Liver (tissue), 9 donors: ENCODE measurements around the gene SEMA5A. TPM values are rescaled to one million over a fixed set of nuclear protein-coding genes. Genes with fewer than 3 reads are reported as not detected.

Experiments used
- DNase-seq: peaks from one replicate; pipeline ENCODE4 v3.0.0-alpha.2; 2017; ENCODE audit warnings: low spot score
- H3K27ac ChIP-seq, 2 donors: one replicate each; pipeline ENCODE4 v1.7.0; 2013; ENCODE audit warnings: inconsistent platforms in 2 of 2, low read length in 2 of 2, control low read depth in 1 of 2, low read depth in 1 of 2, mild to moderate bottlenecking in 1 of 2
- H3K27me3 ChIP-seq, 4 donors: one replicate each; pipeline versions ENCODE4 v1.6.1 to v1.7.0; 2013; ENCODE audit warnings: low read length in 3 of 4, inconsistent platforms in 1 of 4, mild to moderate bottlenecking in 1 of 4, moderate library complexity in 1 of 4; ENCODE audit not compliant: control insufficient read depth in 4 of 4, insufficient read depth in 4 of 4
- H3K36me3 ChIP-seq, 4 donors: one replicate each; pipeline versions ENCODE4 v1.6.1 to v1.7.0; 2013; ENCODE audit warnings: low read length in 3 of 4, mild to moderate bottlenecking in 3 of 4, low read depth in 1 of 4, moderate library complexity in 1 of 4; ENCODE audit not compliant: control insufficient read depth in 4 of 4, insufficient read depth in 3 of 4
- H3K4me1 ChIP-seq, 4 donors: one replicate each; pipeline versions ENCODE4 v1.6.1 to v1.7.0; 2013; ENCODE audit warnings: low read length in 3 of 4, mild to moderate bottlenecking in 3 of 4, moderate library complexity in 1 of 4; ENCODE audit not compliant: control insufficient read depth in 4 of 4, insufficient read depth in 4 of 4
- H3K4me3 ChIP-seq, 3 donors: one replicate each; pipeline versions ENCODE4 v1.6.1 to v1.7.0; 2013; ENCODE audit warnings: low read length in 3 of 3, control low read depth in 1 of 3, low read depth in 1 of 3, mild to moderate bottlenecking in 1 of 3
- H3K9ac ChIP-seq, 2 donors: one replicate each; pipeline ENCODE4 v1.7.0; 2013; ENCODE audit warnings: low read length in 2 of 2, mild to moderate bottlenecking in 2 of 2, moderate library complexity in 2 of 2, control low read depth in 1 of 2, low read depth in 1 of 2
- H3K9me3 ChIP-seq, 4 donors: one replicate each; pipeline versions ENCODE4 v1.6.1 to v1.7.0; 2013; ENCODE audit warnings: low read length in 3 of 4; ENCODE audit not compliant: control insufficient read depth in 4 of 4
- EGR1 ChIP-seq, 2 donors: IDR thresholded peaks; 2 replicates each; pipeline ENCODE4 v1.6.1; 2016 to 2018; ENCODE audit warnings: antibody characterized with exemption in 2 of 2, low read depth in 2 of 2
- FOXA1 ChIP-seq: IDR thresholded peaks from 2 replicates; pipeline ENCODE4 v1.6.1; 2016; ENCODE audit warnings: antibody characterized with exemption
- GABPA ChIP-seq, 2 donors: IDR thresholded peaks in 1 of 2; conservative IDR thresholded peaks in 1 of 2; 2 replicates each; pipeline ENCODE4 v1.6.1; 2016; ENCODE audit warnings: antibody characterized with exemption in 2 of 2, mild to moderate bottlenecking in 1 of 2, moderate library complexity in 1 of 2
- HNF4A ChIP-seq, 2 donors: conservative IDR thresholded peaks; 2 replicates each; pipeline ENCODE4 v1.6.1; 2016; ENCODE audit warnings: antibody characterized with exemption in 2 of 2, mild to moderate bottlenecking in 2 of 2
- JUND ChIP-seq, 2 donors: IDR thresholded peaks; 2 replicates each; pipeline ENCODE4 v1.6.1; 2016; ENCODE audit warnings: antibody characterized with exemption in 2 of 2
- NR2F2 ChIP-seq: IDR thresholded peaks from 2 replicates; pipeline ENCODE4 v1.6.1; 2016; ENCODE audit warnings: antibody characterized with exemption
- RAD21 ChIP-seq, 2 donors: IDR thresholded peaks; 2 replicates each; pipeline ENCODE4 v1.6.1; 2016; ENCODE audit warnings: antibody characterized with exemption in 2 of 2, mild to moderate bottlenecking in 2 of 2
- RXRA ChIP-seq, 2 donors: IDR thresholded peaks; 2 replicates each; pipeline ENCODE4 v1.6.1; 2017 to 2018; ENCODE audit warnings: antibody characterized with exemption in 2 of 2, mild to moderate bottlenecking in 1 of 2
- SP1 ChIP-seq: IDR thresholded peaks from 2 replicates; pipeline ENCODE4 v1.6.1; 2018; ENCODE audit warnings: antibody characterized with exemption, mild to moderate bottlenecking
- WGBS: extraction: QIAGEN DNeasy Blood & Tissue Kit; methylation state at CpG from one replicate; pipeline ENCODE4 v1.1.7; 2013; 5-methylcytosine and 5-hydroxymethylcytosine counted together
- polyA plus RNA-seq, 2 donors: library from polyadenylated mRNA; stranded (reverse) in 1 of 2; unstranded in 1 of 2; fragments of 200-250 nt in 1 of 2; fragments of >200 nt in 1 of 2; fragmentation: Nextera tagmentation in 1 of 2; extraction: Ambion mirVana in 1 of 2; gene quantifications; one replicate each; pipeline versions ENCODE4 v1.2.1 to v1.2.3, GENCODE V29; 2013 to 2015
- total RNA-seq, 2 donors: library from RNA; depleted of rRNA; stranded (reverse); fragments of >200 nt; gene quantifications; one replicate each; pipeline ENCODE4 v1.2.3, GENCODE V29; 2014
- TF ChIP-seq, protein P1 (sequence below): IDR thresholded peaks from 2 replicates; pipeline ENCODE4 v1.6.1; 2016; ENCODE audit warnings: antibody characterized with exemption
- TF ChIP-seq, protein P2 (sequence below): IDR thresholded peaks from 2 replicates; pipeline ENCODE4 v1.6.1; 2016; ENCODE audit warnings: antibody characterized with exemption, mild to moderate bottlenecking
- donor health status: healthy.
- donor health status: healthy.
- donor health status: healthy.
- donor health status: healthy.
- donor health status: healthy.

The SEMA5A gene
- total and polyA plus RNA-seq, 4 donors: 1.1 to 5.8 (median 3.2) TPM

DNA sequence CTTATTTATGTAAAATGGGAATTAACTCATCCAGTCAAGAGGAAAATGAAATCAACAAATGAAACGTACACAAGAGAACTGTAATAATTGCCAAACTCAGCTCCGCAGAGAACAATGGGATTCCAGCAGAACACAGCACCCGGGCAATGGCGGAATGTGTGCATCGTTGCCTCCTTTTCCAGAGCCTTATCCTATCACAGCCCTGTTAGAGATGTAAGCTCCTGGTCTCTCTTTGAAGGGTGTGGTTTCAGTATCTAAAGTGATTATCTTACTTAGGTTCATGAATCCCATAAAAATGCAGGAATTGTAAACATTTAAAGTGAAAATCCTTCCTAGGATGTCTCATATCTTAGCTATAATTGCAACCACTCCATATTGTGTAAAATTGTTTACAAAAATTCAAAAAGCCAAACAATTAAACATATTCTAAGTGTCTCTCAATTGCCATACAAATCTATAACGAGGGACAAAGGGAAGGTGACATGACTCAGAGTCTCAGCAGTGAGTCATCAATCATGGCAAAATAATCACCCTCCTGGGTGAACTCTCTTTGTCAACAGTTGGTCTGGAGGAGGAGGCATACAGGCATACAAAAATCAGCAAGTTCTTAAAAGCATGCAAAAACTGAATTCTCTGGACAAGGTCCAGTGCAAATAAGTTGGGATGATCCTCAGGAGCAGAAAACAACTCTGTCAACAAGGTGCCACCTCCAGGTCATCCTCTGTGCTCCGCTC lies 22.6 kb downstream of the SEMA5A start:
- no peak overlapping the region for H3K9ac ChIP-seq
- H3K27me3 ChIP-seq: no peaks in the 10 kb centered on the region
- peaks cover 0 to 9% (median 0%) of the 10 kb centered on the region in 4 donors for H3K4me1 ChIP-seq
- no peak overlapping the region for H3K27ac ChIP-seq
- H3K4me3 ChIP-seq: no peak overlapping the region
- no peak for TF ChIP-seq RAD21 (IDR thresholded peaks at IDR 0.05)
- TF ChIP-seq SP1: no peak
- no peak for TF ChIP-seq EGR1 (IDR thresholded peaks at IDR 0.05; ENCODE audit: low read depth in 2 of 2)
- TF ChIP-seq, protein P1, sequence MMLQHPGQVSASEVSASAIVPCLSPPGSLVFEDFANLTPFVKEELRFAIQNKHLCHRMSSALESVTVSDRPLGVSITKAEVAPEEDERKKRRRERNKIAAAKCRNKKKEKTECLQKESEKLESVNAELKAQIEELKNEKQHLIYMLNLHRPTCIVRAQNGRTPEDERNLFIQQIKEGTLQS: no peak
- no peak for TF ChIP-seq GABPA (IDR thresholded peaks at IDR 0.05 in 1 of 2, conservative IDR thresholded peaks at IDR 0.05 in 1 of 2)
- no peak for TF ChIP-seq NR2F2
- TF ChIP-seq HNF4A (conservative IDR thresholded peaks at IDR 0.05): peak in 1 of 2 donors; percentile 39
- no peak for TF ChIP-seq FOXA1
- TF ChIP-seq RXRA (IDR thresholded peaks at IDR 0.05): peak in 1 of 2 donors; percentile 46
- TF ChIP-seq, protein P2, sequence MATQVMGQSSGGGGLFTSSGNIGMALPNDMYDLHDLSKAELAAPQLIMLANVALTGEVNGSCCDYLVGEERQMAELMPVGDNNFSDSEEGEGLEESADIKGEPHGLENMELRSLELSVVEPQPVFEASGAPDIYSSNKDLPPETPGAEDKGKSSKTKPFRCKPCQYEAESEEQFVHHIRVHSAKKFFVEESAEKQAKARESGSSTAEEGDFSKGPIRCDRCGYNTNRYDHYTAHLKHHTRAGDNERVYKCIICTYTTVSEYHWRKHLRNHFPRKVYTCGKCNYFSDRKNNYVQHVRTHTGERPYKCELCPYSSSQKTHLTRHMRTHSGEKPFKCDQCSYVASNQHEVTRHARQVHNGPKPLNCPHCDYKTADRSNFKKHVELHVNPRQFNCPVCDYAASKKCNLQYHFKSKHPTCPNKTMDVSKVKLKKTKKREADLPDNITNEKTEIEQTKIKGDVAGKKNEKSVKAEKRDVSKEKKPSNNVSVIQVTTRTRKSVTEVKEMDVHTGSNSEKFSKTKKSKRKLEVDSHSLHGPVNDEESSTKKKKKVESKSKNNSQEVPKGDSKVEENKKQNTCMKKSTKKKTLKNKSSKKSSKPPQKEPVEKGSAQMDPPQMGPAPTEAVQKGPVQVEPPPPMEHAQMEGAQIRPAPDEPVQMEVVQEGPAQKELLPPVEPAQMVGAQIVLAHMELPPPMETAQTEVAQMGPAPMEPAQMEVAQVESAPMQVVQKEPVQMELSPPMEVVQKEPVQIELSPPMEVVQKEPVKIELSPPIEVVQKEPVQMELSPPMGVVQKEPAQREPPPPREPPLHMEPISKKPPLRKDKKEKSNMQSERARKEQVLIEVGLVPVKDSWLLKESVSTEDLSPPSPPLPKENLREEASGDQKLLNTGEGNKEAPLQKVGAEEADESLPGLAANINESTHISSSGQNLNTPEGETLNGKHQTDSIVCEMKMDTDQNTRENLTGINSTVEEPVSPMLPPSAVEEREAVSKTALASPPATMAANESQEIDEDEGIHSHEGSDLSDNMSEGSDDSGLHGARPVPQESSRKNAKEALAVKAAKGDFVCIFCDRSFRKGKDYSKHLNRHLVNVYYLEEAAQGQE: no peak
- TF ChIP-seq JUND (IDR thresholded peaks at IDR 0.05): peak; percentile 54 to 96
- 82% methylated on average over 7 of the region's 7 CpGs for WGBS
- H3K9me3 ChIP-seq: no peaks in the 10 kb centered on the region
- DNase-seq: no peak
- no peaks in the 10 kb centered on the region for H3K36me3 ChIP-seq

DNA sequence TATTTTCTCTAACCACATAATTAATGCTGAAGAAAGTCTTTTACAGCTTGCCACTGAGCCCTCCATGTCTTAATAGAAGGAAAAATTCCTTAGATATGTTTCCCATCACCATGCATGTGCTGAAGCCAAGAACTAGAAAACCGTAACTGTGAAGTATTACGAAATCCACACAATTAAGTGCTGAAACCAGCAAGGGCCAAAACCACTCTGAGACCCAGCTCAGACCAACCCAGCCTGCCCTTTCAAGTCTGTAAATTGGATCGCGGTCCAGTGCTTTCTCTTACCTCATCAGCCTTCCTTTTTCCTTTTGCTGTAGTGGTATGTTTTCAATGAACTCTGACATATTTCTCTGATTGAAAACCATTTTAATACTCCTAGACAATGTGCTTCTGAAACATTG lies 26.3 kb downstream of the SEMA5A start:
- DNase-seq: no peak
- no peaks in the 10 kb centered on the region for H3K36me3 ChIP-seq
- no peaks in the 10 kb centered on the region for H3K27me3 ChIP-seq
- no peak overlapping the region for H3K9ac ChIP-seq
- H3K9me3 ChIP-seq: no peaks in the 10 kb centered on the region
- WGBS: 76% methylated on average over 4 of the region's 4 CpGs
- no peak for TF ChIP-seq HNF4A (conservative IDR thresholded peaks at IDR 0.05)
- TF ChIP-seq, protein P2: peak; percentile 97
- no peak overlapping the region for H3K27ac ChIP-seq
- peaks cover 0 to 9% (median 0%) of the 10 kb centered on the region in 4 donors for H3K4me1 ChIP-seq
- H3K4me3 ChIP-seq: no peak overlapping the region
